Common myeloid progenitor, CD34-positive (primary cell): ENCODE measurements around the gene ANKRD44.

Experiments used
- CTCF ChIA-PET: fragments of 350-600 bp; sonication (Branson Sonifier 250); formaldehyde crosslinking; loops from one replicate; lab custom pipeline; 2021; ENCODE audit warnings: antibody characterized with exemption; lab: Charles Lee
- POLR2A ChIA-PET: fragments of 350-600 bp; sonication (Branson Sonifier 250); formaldehyde crosslinking; loops from one replicate; lab custom pipeline; 2021; ENCODE audit warnings: antibody characterized with exemption; lab: Charles Lee
- DNase-seq, 3 donors: peaks; one replicate each; pipeline versions ENCODE4 v3.0.0 to v3.0.0-alpha.2; 2013
- H3K27ac ChIP-seq, 2 experiments: 1 replicate in 1 of 2; 2 replicates in 1 of 2; pipeline ENCODE4 v1.7.0; 2013; ENCODE audit warnings: inconsistent platforms in 2 of 2, low read length in 2 of 2, mild to moderate bottlenecking in 2 of 2, low read depth in 1 of 2, moderate library complexity in 1 of 2; ENCODE audit not compliant: severe bottlenecking in 2 of 2, insufficient read depth in 1 of 2, poor library complexity in 1 of 2
- H3K27me3 ChIP-seq, 5 experiments: replicated peaks in 2 of 5; 1 replicate in 3 of 5; 2 replicates in 2 of 5; pipeline versions ENCODE4 v1.6.1 to v1.7.0; 2013; ENCODE audit warnings: low read length in 4 of 5, mild to moderate bottlenecking in 2 of 5, moderate library complexity in 2 of 5, inconsistent platforms in 1 of 5; ENCODE audit not compliant: insufficient read depth in 5 of 5, control insufficient read depth in 4 of 5
- H3K36me3 ChIP-seq, 4 experiments: 1 replicate in 2 of 4; 2 replicates in 2 of 4; pipeline versions ENCODE4 v1.6.1 to v1.7.0; 2013; ENCODE audit warnings: low read length in 3 of 4, control low read depth in 1 of 4, mild to moderate bottlenecking in 1 of 4; ENCODE audit not compliant: control insufficient read depth in 4 of 4, insufficient read depth in 4 of 4
- H3K4me1 ChIP-seq, 4 experiments: 1 replicate in 3 of 4; 2 replicates in 1 of 4; pipeline versions ENCODE4 v1.6.1 to v1.7.1; 2013; ENCODE audit warnings: low read length in 3 of 4, mild to moderate bottlenecking in 3 of 4, control low read depth in 1 of 4, inconsistent platforms in 1 of 4, moderate library complexity in 1 of 4; ENCODE audit not compliant: control insufficient read depth in 4 of 4, insufficient read depth in 4 of 4; ENCODE audit errors: control extremely low read depth in 1 of 4
- H3K4me3 ChIP-seq, 7 experiments: 1 replicate in 4 of 7; 2 replicates in 3 of 7; pipeline versions ENCODE4 v1.5.1 to v1.7.0; 2013; ENCODE audit warnings: mild to moderate bottlenecking in 7 of 7, low read length in 6 of 7, moderate library complexity in 6 of 7, inconsistent platforms in 2 of 7, low read depth in 2 of 7, control low read depth in 1 of 7; ENCODE audit not compliant: insufficient read depth in 4 of 7, control insufficient read depth in 1 of 7; ENCODE audit errors: extremely low read depth in 1 of 7
- H3K9me3 ChIP-seq, 5 experiments: 1 replicate in 4 of 5; 2 replicates in 1 of 5; pipeline versions ENCODE4 v1.6.1 to v1.7.1; 2013; ENCODE audit warnings: low read length in 4 of 5, mild to moderate bottlenecking in 2 of 5, inconsistent platforms in 1 of 5, low read depth in 1 of 5, moderate library complexity in 1 of 5; ENCODE audit not compliant: control insufficient read depth in 4 of 5, insufficient read depth in 2 of 5; ENCODE audit errors: control extremely low read depth in 1 of 5
- WGBS: methylation state at CpG from one replicate; pipeline ENCODE4 v1.1.5; 2013; ENCODE audit not compliant: insufficient coverage; 5-methylcytosine and 5-hydroxymethylcytosine counted together

ANKRD44 gene

DNA sequence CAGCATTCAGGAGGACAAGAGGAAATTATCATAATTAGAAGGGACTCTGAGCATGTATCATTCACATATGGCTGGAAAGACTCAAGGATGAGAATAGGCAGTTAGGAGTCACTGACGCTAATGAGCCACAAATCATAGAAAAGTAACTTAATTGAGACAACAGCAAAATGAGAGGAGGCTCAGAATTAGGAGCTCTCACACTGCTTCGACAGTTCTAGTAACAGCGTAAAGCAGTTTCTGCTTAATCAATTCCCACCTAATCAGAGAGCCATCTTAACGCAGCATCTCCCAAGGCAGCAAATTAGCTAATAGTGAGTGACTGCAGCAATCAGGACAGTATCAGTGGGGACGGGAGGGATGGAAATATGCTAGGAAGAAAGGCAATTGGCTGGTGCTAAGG is 32.8 kb downstream of the ANKRD44 start:
- peaks cover 13 to 50% (median 31%) of the 10 kb centered on the region in 4 experiments for H3K4me1 ChIP-seq
- no peaks in the 10 kb centered on the region for H3K36me3 ChIP-seq
- no peak overlapping the region for H3K27ac ChIP-seq
- no peaks in the 10 kb centered on the region for H3K9me3 ChIP-seq
- H3K4me3 ChIP-seq: no peak overlapping the region
- CTCF ChIA-PET: interaction anchor here (0.8 to 1.6 kb wide), 7 partner anchors 9 to 88 kb away, joined by 3 to 9 read pairs (median 3); no protein-coding TSS in a partner anchor
- H3K27me3 ChIP-seq: no peaks in the 10 kb centered on the region
- no peak for DNase-seq
- WGBS: 94% methylated on average over 3 of the region's 5 CpGs
- POLR2A ChIA-PET: no interaction called here

DNA sequence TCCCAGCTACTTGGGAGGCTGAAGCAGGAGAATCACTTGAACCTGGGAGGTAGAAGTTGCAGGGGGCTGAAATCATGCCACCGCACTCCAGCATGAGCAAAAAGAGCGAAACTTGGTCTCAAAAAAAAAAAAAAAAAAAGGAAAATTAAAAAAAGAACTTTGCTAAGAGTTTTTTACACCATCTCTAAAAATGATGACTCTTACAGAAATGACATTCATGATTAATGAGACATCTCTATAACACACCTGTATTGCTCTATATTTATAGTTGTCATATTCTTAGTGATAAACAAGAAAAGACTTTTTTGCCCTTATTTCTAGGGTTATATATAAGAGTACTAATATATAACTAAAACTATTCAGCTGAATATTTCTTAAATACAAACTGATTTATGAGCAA is 34.4 kb downstream of the ANKRD44 start:
- H3K4me3 ChIP-seq: no peak overlapping the region
- no peak for DNase-seq
- CTCF ChIA-PET: interaction anchor here (0.6 kb wide), 1 partner anchor 26 kb away, joined by 3 read pairs; no protein-coding TSS in a partner anchor
- no peak overlapping the region for H3K27ac ChIP-seq
- no CpG with 5 or more reads among the region's 2 CpGs for WGBS
- no peaks in the 10 kb centered on the region for H3K27me3 ChIP-seq
- POLR2A ChIA-PET: no interaction called here
- H3K4me1 ChIP-seq: peaks cover 10 to 37% (median 24%) of the 10 kb centered on the region in 4 experiments
- no peaks in the 10 kb centered on the region for H3K9me3 ChIP-seq
- no peaks in the 10 kb centered on the region for H3K36me3 ChIP-seq

DNA sequence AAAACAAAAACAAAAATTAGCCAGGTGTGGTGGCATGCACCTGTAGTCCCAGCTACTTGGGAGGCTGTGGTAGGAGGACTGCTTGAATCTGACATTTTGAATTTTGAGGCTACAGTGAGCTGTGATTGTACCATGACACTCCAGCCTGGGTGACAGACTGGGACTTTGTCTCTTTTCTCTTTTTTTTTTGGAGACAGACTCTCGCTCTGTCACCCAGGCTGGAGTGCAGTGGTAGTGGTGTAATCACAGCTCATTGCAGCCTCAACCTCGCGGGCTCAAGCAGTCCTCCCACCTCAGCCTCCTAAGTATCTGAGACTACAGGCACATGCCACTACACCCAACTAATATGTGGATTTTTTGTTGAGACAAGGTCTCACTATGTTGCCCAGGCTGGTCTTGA is 35.6 kb downstream of the ANKRD44 start:
- Histone ChIP-seq H3K27me3 (no peaks in the 10 kb centered on the region), H3K4me1 (peaks cover 9 to 26% (median 16%) of the 10 kb centered on the region in 4 experiments), H3K9me3 (no peaks in the 10 kb centered on the region), H3K27ac (no peak overlapping the region), H3K4me3 (no peak overlapping the region), H3K36me3 (no peaks in the 10 kb centered on the region)
- ChIA-PET POLR2A (no interaction called here), CTCF (interaction anchor here (0.8 to 1.2 kb wide), 2 partner anchors 13 to 84 kb away, joined by 3 to 4 read pairs; no protein-coding TSS in a partner anchor)
- no peak for DNase-seq
- 100% methylated on average over 1 of the region's 3 CpGs for WGBS

DNA sequence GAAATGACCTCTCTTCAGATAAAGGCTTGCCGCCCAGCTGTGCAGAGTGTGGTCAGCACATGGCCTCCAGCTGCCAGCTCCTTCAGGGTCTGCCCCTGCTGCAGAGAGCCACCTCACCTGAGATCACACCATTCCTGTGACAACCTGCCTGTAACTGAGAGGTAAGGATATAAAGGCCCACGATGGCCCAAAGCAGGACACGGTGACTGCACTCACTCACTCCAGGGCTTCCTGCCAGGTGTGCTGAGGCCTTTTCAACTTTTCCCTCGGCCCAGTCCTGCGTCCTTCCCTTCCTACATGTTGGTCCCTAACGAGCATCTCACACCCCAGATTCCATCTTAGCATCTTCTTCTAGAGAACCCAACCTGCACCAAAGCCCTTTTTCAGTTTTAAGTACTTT is 36.2 kb downstream of the ANKRD44 start:
- DNase-seq: no peak
- Histone ChIP-seq H3K9me3 (no peaks in the 10 kb centered on the region), H3K4me3 (no peak overlapping the region), H3K27ac (no peak overlapping the region), H3K36me3 (no peaks in the 10 kb centered on the region), H3K27me3 (no peaks in the 10 kb centered on the region), H3K4me1 (peaks cover 8 to 21% (median 15%) of the 10 kb centered on the region in 4 experiments)
- 95% methylated on average over 4 of the region's 6 CpGs for WGBS
- POLR2A ChIA-PET: no interaction called here
- CTCF ChIA-PET: interaction anchor here (0.7 to 1.2 kb wide), 5 partner anchors 11 to 83 kb away, joined by 3 to 4 read pairs (median 3); no protein-coding TSS in a partner anchor

GRCh38 chr2:197273485-197273884 is 37.1 kb downstream of the ANKRD44 start:
- POLR2A ChIA-PET: no interaction called here
- Histone ChIP-seq H3K27ac (peak overlapping the region in 1 of 2 experiments; percentile 43), H3K36me3 (no peaks in the 10 kb centered on the region), H3K27me3 (no peaks in the 10 kb centered on the region), H3K4me1 (peaks cover 3 to 19% (median 11%) of the 10 kb centered on the region in 4 experiments), H3K4me3 (no peak overlapping the region), H3K9me3 (no peaks in the 10 kb centered on the region)
- 36% methylated on average over 3 of the region's 4 CpGs for WGBS
- DNase-seq: no peak
- CTCF ChIA-PET: interaction anchor here (0.7 to 1.5 kb wide), 5 partner anchors 10 to 61 kb away, joined by 3 read pairs; no protein-coding TSS in a partner anchor

DNA sequence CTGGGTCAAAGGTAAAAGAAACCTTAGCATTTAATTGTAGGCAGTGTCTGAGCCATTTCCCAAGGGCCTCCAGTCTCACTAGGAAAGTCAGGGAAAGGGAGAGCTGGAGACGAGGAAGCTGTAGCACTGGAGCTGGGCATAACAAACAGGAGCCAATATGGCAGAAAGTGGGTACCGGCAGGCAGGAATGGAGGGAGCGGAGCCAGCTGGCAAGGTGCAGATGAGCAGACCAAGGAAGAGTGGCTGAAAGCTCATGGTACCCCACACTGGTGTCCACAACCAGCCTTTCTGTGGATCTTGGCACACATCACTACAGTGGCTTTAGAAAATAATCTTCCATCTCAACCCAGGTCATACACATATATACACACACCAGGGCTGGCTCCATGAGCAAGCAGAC is 40.0 kb downstream of the ANKRD44 start:
- Histone ChIP-seq H3K4me3 (no peak overlapping the region), H3K4me1 (peaks cover 2 to 26% (median 10%) of the 10 kb centered on the region in 4 experiments), H3K27ac (no peak overlapping the region), H3K9me3 (no peaks in the 10 kb centered on the region), H3K27me3 (no peaks in the 10 kb centered on the region), H3K36me3 (no peaks in the 10 kb centered on the region)
- 100% methylated on average over 3 of the region's 3 CpGs for WGBS
- DNase-seq: no peak
- CTCF ChIA-PET: interaction anchor here (1.3 kb wide), 1 partner anchor 10 kb away, joined by 8 read pairs; no protein-coding TSS in a partner anchor
- POLR2A ChIA-PET: no interaction called here

DNA sequence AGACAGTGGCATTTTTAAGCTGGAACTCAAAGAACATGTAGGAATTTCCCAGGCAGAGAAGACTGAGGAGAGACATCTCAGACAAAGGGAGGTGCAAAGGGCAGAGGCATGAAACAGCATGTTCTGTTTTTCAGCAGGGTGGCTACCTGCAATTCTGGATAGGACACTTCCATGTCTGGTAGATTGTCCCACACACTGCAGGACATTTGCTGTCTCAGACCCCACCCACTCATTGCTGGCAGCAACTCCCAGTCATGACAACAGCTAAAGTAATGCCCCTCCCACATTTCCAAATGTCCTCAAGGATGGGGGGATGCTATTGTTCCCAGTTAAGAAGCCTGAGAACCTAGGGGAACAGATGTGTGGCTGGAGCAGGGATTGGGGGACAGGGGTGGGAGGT is 40.8 kb downstream of the ANKRD44 start:
- H3K27ac ChIP-seq: no peak overlapping the region
- DNase-seq: no peak
- CTCF ChIA-PET: interaction anchor here (1.0 to 2.4 kb wide), 3 partner anchors 8 to 46 kb away, joined by 3 to 9 read pairs (median 3); no protein-coding TSS in a partner anchor
- H3K27me3 ChIP-seq: no peaks in the 10 kb centered on the region
- H3K36me3 ChIP-seq: no peaks in the 10 kb centered on the region
- POLR2A ChIA-PET: no interaction called here
- H3K9me3 ChIP-seq: no peaks in the 10 kb centered on the region
- H3K4me1 ChIP-seq: peaks cover 6 to 26% (median 10%) of the 10 kb centered on the region in 4 experiments
- no peak overlapping the region for H3K4me3 ChIP-seq
